SK-N-SH (cell line): ENCODE results near the gene TMEM145. TPM values are rescaled to one million over a fixed set of nuclear protein-coding genes. Genes with fewer than 3 reads are reported as not detected.

Experiments used
- CTCF ChIA-PET: fragments of 300-600, 350-600 bp; formaldehyde crosslinking; extraction: SDS; loops from one replicate; lab custom pipeline; 2021; lab: Yijun Ruan, JAX
- POLR2A ChIA-PET: fragments of 350-600 bp; sonication (Branson Sonifier 250); formaldehyde crosslinking; extraction: SDS; loops from one replicate; lab custom pipeline; 2020; ENCODE audit warnings: antibody characterized with exemption, inconsistent platforms; lab: Yijun Ruan, JAX
- DNase-seq: peaks from one replicate; pipeline ENCODE4 v3.0.0; 2012
- H2AFZ ChIP-seq: fragments of 200-600 bp; sonication (generic); 2 replicates; pipeline ENCODE4 v1.8.1; 2016; ENCODE audit warnings: antibody characterized with exemption, mild to moderate bottlenecking, low read depth
- H3F3A ChIP-seq: fragments of 200-600 bp; sonication (generic); replicated peaks from 2 replicates; pipeline ENCODE3; 2016; ENCODE audit warnings: antibody characterized with exemption, mild to moderate bottlenecking; ENCODE audit not compliant: insufficient read depth
- H3K27ac ChIP-seq, 2 experiments: fragments of 200-500 bp in 1 of 2; fragments of 200-600 bp in 1 of 2; sonication (Bioruptor generic) in 1 of 2; sonication (generic), shearing (Covaris generic) in 1 of 2; 2 replicates each; pipeline versions ENCODE4 v1.5.1 to v1.6.1; 2014 to 2016; ENCODE audit warnings: low read depth in 2 of 2, inconsistent platforms in 1 of 2, low read length in 1 of 2, mild to moderate bottlenecking in 1 of 2, mixed read lengths in 1 of 2
- H3K27me3 ChIP-seq: fragments of 200-600 bp; sonication (generic), shearing (Covaris generic); 2 replicates; pipeline ENCODE4 v1.6.1; 2016; ENCODE audit warnings: mixed run types; ENCODE audit not compliant: insufficient read depth
- H3K36me3 ChIP-seq, 2 experiments: fragments of 200-500 bp in 1 of 2; fragments of 200-600 bp in 1 of 2; sonication (Bioruptor generic) in 1 of 2; sonication (generic) in 1 of 2; replicated peaks in 1 of 2; 2 replicates each; pipeline versions ENCODE3 to v1.5.1; 2014 to 2016; ENCODE audit warnings: low read length in 1 of 2, mild to moderate bottlenecking in 1 of 2; ENCODE audit not compliant: insufficient read depth in 2 of 2, control insufficient read depth in 1 of 2
- H3K4me1 ChIP-seq, 2 experiments: fragments of 200-500 bp in 1 of 2; fragments of 200-600 bp in 1 of 2; sonication (Bioruptor generic) in 1 of 2; sonication (generic), shearing (Covaris generic) in 1 of 2; 2 replicates each; pipeline versions ENCODE4 v1.5.1 to v1.6.1; 2014 to 2016; ENCODE audit warnings: low read depth in 1 of 2, low read length in 1 of 2, mixed run types in 1 of 2; ENCODE audit not compliant: insufficient read depth in 2 of 2, control insufficient read depth in 1 of 2
- H3K4me2 ChIP-seq: fragments of 200-600 bp; sonication (generic), shearing (Covaris generic); 2 replicates; pipeline ENCODE4 v1.6.1; 2017; ENCODE audit warnings: mixed run types
- H3K4me3 ChIP-seq, 2 experiments: fragments of 200-500 bp in 1 of 2; fragments of 200-600 bp in 1 of 2; sonication (Bioruptor generic) in 1 of 2; sonication (generic), shearing (Covaris generic) in 1 of 2; 2 replicates each; pipeline versions ENCODE4 v1.5.1 to v1.8.1; 2014 to 2016; ENCODE audit warnings: low read depth in 2 of 2, inconsistent platforms in 1 of 2, low read length in 1 of 2, mild to moderate bottlenecking in 1 of 2, mixed read lengths in 1 of 2, moderate library complexity in 1 of 2
- H3K79me2 ChIP-seq: fragments of 200-600 bp; sonication (generic); 2 replicates; pipeline ENCODE4 v1.8.1; 2017; ENCODE audit warnings: mild to moderate bottlenecking; ENCODE audit not compliant: insufficient read depth
- H3K9ac ChIP-seq: fragments of 200-600 bp; sonication (generic); 2 replicates; pipeline ENCODE4 v1.6.1; 2017; ENCODE audit warnings: mixed run types
- H3K9me2 ChIP-seq: fragments of 200-600 bp; sonication (generic); 2 replicates; pipeline ENCODE4 v1.6.1; 2017; ENCODE audit warnings: mixed run types
- H3K9me3 ChIP-seq: fragments of 200-600 bp; sonication (generic); 2 replicates; pipeline ENCODE4 v1.6.1; 2017; ENCODE audit warnings: mixed run types, mild to moderate bottlenecking, moderate library complexity
- H4K20me1 ChIP-seq: fragments of 200-600 bp; sonication (generic); 2 replicates; pipeline ENCODE4 v1.6.1; 2017; ENCODE audit warnings: mild to moderate bottlenecking, mixed run types; ENCODE audit not compliant: insufficient read depth
- CHD2 ChIP-seq: fragments of 150-350 bp; IDR thresholded peaks from 2 replicates; pipeline ENCODE4 v1.6.1; 2018; ENCODE audit warnings: low read length; ENCODE audit not compliant: partially characterized antibody
- ELF1 ChIP-seq: IDR thresholded peaks from 2 replicates; pipeline ENCODE4 v1.4.0; 2012
- EP300 ChIP-seq, 2 experiments: IDR thresholded peaks; 2 replicates each; pipeline versions ENCODE4 v1.4.0 to v1.6.1; 2012; ENCODE audit warnings: borderline replicate concordance in 1 of 2, low read depth in 1 of 2, low read length in 1 of 2
- FOXJ3 ChIP-seq: sonication (generic); formaldehyde crosslinking; IDR thresholded peaks from 2 replicates; pipeline ENCODE4 v1.5.1; 2020; ENCODE audit warnings: mild to moderate bottlenecking, missing genetic modification reagents
- JUND ChIP-seq: IDR thresholded peaks from 2 replicates; pipeline ENCODE4 v1.4.0; 2012
- MXI1 ChIP-seq: IDR thresholded peaks from 2 replicates; pipeline ENCODE4 v1.6.1; 2012; ENCODE audit warnings: mild to moderate bottlenecking, low read depth, low read length, improper control_type of control experiment
- NRF1 ChIP-seq: IDR thresholded peaks from 2 replicates; pipeline ENCODE4 v1.6.1; 2012; ENCODE audit warnings: low read depth, mild to moderate bottlenecking, low read length
- PBX3 ChIP-seq: IDR thresholded peaks from 2 replicates; pipeline ENCODE4; 2012
- RAD21 ChIP-seq: IDR thresholded peaks from 2 replicates; pipeline ENCODE4 v1.6.1; 2012; ENCODE audit warnings: mild to moderate bottlenecking, low read length
- RXRA ChIP-seq: IDR thresholded peaks from 2 replicates; pipeline ENCODE4 v1.4.0; 2012; ENCODE audit warnings: low read depth, mild to moderate bottlenecking, borderline replicate concordance
- SIN3A ChIP-seq: IDR thresholded peaks from 2 replicates; pipeline ENCODE4 v1.6.1; 2012; ENCODE audit warnings: low read depth, mild to moderate bottlenecking, low read length, moderate library complexity, borderline replicate concordance
- TCF12 ChIP-seq: IDR thresholded peaks from 2 replicates; pipeline ENCODE4 v1.4.0; 2012
- USF2 ChIP-seq: fragments of 150-350 bp; IDR thresholded peaks from 2 replicates; pipeline ENCODE4 v1.6.1; 2017; ENCODE audit warnings: antibody characterized with exemption, low read length, low read depth, borderline replicate concordance
- YY1 ChIP-seq: IDR thresholded peaks from 2 replicates; pipeline ENCODE4 v1.4.0; 2012; ENCODE audit warnings: low read depth, mild to moderate bottlenecking
- WGBS: methylation state at CpG from one replicate; pipeline ENCODE4 v1.1.6; 2017; ENCODE audit warnings: low lambda C conversion rate; 5-methylcytosine and 5-hydroxymethylcytosine counted together
- polyA plus RNA-seq, 3 experiments: library from polyadenylated mRNA; depleted of rRNA; stranded (reverse); fragments of >200 nt; gene quantifications; 2 replicates each; pipeline ENCODE4 v1.2.3, GENCODE V29; 2012

TMEM145 gene
- polyA plus RNA-seq, 1 of the 3 experiments (the other 2 are of a cell fraction), result 2.0 TPM

- TF ChIP-seq SIN3A (no peak), TCF12 (no peak), EP300 (IDR thresholded peaks at IDR 0.05; ENCODE audit: borderline replicate concordance in 1 of 2, low read depth in 1 of 2, low read length in 1 of 2) (no peak), JUND (no peak)
These were observed 19.6 kb upstream of the TMEM145 start (continued) for GRCh38 chr19:42293540-42293939.

GRCh38 chr19:42293948-42294347, 19.2 kb upstream of the TMEM145 start:
- no peak overlapping the region for H2AFZ ChIP-seq
- TF ChIP-seq PBX3 (no peak), FOXJ3 (CRISPR knock-in tag) (no peak), YY1 (no peak), RAD21 (no peak), MXI1 (no peak), RXRA (no peak), ELF1 (no peak), CHD2 (no peak), TCF12 (no peak), EP300 (IDR thresholded peaks at IDR 0.05; ENCODE audit: borderline replicate concordance in 1 of 2, low read depth in 1 of 2, low read length in 1 of 2) (no peak), NRF1 (no peak), USF2 (no peak)
- H3K36me3 ChIP-seq, result peaks cover 27 to 66% of the 10 kb centered on the region in 2 experiments
- H3K9me2 ChIP-seq, result no peaks in the 10 kb centered on the region
- H4K20me1 ChIP-seq, result 0 out of 2 replicates have a peak, but pooled peaks cover 5% of the 10 kb centered on the region
- no peak for DNase-seq
- H3K27ac ChIP-seq, result no peak overlapping the region
- no peaks in the 10 kb centered on the region for H3K27me3 ChIP-seq
- CTCF ChIA-PET, result interaction anchor here (2.1 to 9.5 kb wide), 3 partner anchors 9 to 48 kb away, joined by 9 to 60 read pairs (median 51); no protein-coding TSS in a partner anchor
- no peak overlapping the region for H3K4me3 ChIP-seq
- H3K9ac ChIP-seq, result no peak overlapping the region
- H3K4me2 ChIP-seq, result no peak overlapping the region
- POLR2A ChIA-PET, result interaction anchor here (1.3 kb wide), 1 partner anchor 9 kb away, joined by 4 read pairs; the partner anchor contains the start of gene PAFAH1B3
- no peaks in the 10 kb centered on the region; a peak in 1 of 4 replicates for H3K4me1 ChIP-seq
- WGBS, result 97% methylated on average over 7 of the region's 15 CpGs
- H3K9me3 ChIP-seq, result no peaks in the 10 kb centered on the region
- H3K79me2 ChIP-seq, result 0 out of 2 replicates have a peak, but pooled peaks cover 3% of the 10 kb centered on the region
- peaks cover 27% of the 10 kb centered on the region for H3F3A ChIP-seq
